HG02943 (cell line): Measurements from ENCODE around the gene PPM1E.
"Not testable (repeated sequence)": the region's sequence is repeated elsewhere in the genome, so short reads cannot be mapped to it uniquely, and the experiment has no call there.

Experiments
- ATAC-seq: cut with Tn5 transposase; IDR thresholded peaks from one replicate; pipeline ENCODE4 v1.9.1; 2021; ENCODE audit warnings: mild to moderate bottlenecking, low read depth, moderate library complexity; ENCODE audit not compliant: unreplicated experiment

The PPM1E gene

DNA sequence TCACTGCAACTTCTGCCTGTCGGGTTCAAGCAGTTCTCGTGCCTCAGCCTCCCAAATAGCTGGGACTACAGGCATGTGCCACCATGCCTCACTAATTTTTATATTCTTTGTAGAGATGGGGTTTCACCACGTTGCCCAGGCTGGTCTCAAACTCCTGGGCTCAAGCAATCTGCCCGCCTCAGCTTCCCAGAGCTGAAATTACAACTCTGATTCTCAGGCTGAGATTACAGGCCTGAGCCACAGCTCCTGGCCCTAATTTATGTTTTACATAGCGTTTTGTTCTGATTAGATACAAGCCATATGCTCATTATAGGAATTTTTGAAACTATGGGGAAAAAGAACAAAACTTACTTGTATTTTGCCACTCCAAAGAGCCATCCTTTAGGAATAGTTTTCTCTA lies 22.8 kb downstream of the PPM1E start:
- not testable (repeated sequence) for ATAC-seq

GRCh38 chr17:58779446-58779845 lies 23.8 kb downstream of the PPM1E start:
- no peak for ATAC-seq

DNA sequence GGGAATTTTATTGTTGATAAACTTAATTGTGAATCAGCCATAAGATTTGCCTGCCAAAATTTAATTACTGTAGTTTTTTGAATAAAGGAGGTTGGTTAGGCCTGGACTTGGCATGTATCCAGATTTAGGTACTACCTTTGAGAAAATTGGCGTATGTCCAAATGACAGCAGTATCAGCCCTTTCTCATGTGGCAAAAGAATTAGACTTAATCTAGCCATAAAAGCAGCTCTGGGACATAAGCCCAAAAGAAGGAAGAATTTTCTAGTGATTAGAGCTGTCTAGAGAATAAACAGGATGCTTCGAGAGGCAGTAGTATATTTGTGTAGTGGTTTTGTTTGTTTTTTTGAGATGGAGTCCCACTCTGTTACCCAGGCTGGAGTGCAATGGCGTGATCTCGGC lies 27.7 kb downstream of the PPM1E start:
- ATAC-seq = no peak

DNA sequence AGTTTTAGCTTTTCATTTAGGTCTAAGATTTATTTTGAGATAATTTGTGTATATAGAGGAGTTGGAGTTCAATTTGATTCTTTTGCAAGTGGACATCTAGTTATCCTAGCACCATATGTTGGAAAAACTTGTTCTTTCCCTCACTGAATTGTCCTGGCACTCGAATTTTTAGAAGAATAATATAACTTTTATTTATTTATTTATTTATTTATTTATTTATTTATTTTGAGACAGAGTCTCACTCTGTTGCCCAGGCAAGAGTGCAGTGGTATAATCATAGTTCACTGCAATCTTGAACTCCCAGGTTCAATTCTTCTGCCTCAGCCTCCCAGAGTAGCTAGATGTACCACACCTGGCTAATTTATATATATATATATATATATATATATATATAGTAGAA lies 29.4 kb downstream of the PPM1E start:
- no peak for ATAC-seq

DNA sequence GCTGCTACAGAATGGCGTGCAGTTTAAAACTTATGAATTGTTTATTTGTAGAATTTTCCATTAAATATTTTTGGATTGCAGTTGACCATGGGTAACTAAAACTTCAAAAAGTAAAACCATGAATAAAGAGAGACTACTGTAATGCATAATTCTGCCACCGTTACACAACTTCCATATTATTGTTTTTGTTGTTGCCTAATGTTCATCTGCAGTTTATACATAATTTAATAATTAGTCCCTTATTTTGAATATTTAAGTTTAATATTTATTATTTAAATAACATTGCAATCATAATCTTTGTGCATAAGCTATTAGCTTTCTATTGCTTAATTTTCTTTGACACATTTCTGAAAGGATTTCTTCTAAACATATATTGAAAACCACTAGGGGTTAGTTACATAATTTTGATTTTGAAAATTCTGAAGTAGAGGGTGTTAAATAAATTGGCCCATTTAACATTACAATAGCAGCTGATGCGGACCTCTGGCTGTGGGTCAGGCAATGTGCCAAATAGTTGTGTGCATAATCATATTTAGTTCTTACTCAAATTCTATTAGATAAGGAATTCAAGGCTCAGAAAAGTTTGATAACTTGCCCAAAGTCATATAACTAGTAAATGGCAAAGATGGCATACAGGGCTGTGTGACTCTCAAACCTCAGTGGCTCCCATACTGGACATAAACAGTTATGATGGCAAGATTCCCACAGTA lies 31.1 kb downstream of the PPM1E start:
- no peak for ATAC-seq

DNA sequence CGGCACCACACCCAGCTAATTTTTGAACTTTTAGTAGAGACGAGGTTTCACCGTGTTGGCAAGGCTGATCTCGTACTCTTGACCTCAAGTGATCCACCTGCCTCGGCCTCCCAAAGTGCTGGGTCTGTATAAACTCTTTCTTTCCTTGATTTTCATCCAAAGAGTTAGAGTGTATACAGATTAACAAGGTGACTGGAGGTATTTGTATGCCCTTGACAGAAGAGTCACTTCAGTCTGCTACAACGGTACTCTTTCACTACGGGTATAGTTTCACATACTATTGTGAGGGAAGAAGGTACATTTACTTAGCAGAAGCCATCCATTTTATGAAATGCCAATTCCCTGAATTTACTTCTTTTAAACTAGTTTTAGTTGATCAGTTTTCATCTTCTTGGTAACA lies 32.5 kb downstream of the PPM1E start:
- ATAC-seq = no peak

DNA sequence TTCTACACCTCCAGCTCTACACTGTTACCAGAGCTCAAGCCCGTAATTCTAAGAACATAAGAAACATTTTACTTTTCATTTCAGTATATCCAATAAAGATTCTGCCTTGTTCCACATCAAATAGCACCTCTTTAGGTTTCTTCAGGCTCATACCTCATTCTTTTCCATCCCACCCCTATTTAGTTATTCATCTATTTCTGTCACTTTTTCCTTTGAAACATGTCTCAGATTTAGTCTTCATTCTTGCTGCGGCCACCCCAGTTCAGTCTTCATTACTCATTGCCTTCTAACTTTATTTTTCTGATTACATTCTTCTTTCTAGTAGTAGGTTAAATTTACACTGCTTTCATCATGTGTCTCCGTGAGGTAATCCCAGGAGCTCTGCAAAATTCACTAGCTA lies 33.5 kb downstream of the PPM1E start:
- no peak for ATAC-seq

GRCh38 chr17:58789831-58790230 lies 34.2 kb downstream of the PPM1E start:
- ATAC-seq = no peak

- ATAC-seq = not testable (repeated sequence)
Measured at GRCh38 chr17:58794508-58794907, 38.9 kb downstream of the PPM1E start.

DNA sequence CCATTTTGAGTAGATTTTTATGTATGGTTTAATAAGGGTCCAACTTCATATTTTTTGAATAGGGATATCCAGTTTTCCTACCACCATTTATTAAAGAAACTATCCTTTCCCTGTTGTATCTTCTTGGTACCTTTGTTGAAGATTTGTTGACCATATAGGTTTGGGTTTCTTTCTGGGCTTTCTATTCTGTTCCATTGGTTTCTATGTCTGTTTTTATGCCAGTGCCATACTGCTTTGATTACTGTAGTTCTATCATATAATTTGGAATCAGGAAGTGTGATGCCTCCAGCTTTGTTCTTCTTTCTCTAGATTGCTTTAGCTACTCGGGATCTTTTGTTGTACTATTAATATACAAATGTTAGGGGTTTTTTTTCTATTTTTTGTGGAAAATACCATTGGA lies 46.5 kb downstream of the PPM1E start:
- no peak for ATAC-seq

DNA sequence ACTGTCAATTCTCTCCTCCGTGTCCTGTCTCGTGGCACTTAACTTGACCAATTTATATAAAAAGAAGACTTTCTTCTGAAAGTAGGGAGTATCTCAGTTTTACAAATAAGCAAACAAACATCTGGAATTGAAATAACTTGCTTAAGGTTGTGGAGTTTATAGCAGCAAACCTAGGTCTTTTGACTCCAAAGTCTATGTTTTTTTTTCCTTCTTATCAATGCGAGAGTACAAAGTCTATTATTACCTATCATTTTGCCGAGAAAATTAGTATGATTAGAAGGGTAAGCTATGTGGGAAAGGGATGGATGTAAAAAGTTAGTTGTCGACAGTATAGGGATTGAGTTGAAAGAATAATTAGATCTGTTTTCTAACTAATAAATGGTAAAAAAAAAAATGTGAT lies 50.4 kb downstream of the PPM1E start:
- no peak for ATAC-seq

- no peak for ATAC-seq
Measured at GRCh38 chr17:58808609-58809563, 53.2 kb downstream of the PPM1E start.

- ATAC-seq = no peak
Measured at GRCh38 chr17:58809564-58809936, 53.9 kb downstream of the PPM1E start.

DNA sequence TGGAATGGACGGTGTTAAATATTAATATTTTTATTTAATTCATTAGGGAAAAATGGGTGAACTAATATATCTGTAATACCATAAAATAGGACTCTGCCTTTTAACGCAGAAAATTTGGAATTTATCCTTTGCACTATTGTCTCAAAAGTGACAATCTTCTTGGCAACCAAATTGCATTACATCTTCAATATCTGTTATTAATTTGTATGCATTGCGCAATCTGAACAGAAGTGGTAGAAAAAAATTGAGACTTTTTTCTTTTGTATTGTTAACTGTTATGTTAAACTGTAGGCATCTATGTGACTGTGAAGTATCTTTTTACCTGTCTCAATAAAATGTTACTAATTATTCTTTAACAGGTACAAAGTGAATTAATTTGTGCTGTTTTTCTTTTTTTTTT lies 55.6 kb downstream of the PPM1E start:
- no peak for ATAC-seq

DNA sequence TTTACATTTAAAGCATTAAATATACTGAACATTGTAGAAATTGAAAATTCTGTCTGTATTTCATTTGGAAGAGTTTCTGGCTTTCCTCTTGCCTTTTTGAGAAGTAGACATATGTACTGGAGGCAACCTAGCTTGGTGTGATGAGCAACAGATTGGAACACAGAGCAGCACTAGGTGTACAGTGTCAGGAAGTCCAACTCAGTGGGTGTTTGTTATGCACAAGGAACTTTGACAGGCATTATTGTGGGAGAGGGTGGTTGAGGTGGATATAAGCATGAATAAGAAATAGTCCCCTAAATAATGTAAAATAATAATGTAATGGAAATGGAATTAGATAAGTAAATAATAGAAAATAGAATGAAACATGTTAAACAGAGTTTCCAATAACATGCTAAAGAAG lies 58.1 kb downstream of the PPM1E start:
- ATAC-seq = no peak

DNA sequence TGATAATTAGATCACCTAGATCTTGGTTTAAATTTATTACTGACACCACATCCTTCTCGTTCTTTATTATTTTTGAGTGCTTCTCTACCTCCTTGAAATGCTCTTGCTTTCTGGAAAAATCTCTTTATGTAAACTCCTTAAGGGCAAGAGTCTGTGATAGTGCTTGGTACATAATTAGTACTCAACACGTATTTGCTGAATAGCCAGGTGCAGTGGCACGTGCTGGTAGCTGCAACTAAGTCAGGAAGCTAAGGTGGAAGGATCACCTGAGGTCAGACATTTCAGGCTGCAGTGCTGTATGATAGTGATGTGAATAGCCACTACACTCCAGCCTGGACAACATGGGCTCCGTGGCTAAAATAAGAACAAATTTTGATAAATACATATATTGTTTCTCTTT lies 63.0 kb downstream of the PPM1E start:
- ATAC-seq = no peak

- no peak for ATAC-seq
Measured at GRCh38 chr17:58822148-58823050, 66.7 kb downstream of the PPM1E start.

DNA sequence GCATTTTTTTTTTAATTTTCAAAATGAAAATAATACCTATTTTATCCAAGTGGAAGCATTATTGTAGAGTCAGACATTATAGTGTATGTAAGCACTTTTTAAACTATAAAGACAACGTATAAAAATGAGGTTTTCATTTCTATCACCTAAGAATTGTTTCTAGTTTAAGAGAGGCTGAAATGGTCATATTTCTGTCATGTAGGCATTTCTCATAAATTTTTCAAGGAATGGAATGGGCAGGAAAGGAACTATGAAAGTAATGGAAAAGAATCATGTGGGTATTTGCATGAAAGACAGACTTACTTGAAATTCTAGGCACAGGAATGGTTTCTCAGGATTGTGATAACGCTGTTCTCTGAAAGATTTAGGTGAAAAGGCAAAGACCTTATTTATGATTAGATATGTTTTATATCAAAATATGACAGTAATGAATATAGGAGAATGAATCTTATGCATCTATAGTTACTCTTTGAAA lies 67.4 kb downstream of the PPM1E start:
- ATAC-seq = no peak

DNA sequence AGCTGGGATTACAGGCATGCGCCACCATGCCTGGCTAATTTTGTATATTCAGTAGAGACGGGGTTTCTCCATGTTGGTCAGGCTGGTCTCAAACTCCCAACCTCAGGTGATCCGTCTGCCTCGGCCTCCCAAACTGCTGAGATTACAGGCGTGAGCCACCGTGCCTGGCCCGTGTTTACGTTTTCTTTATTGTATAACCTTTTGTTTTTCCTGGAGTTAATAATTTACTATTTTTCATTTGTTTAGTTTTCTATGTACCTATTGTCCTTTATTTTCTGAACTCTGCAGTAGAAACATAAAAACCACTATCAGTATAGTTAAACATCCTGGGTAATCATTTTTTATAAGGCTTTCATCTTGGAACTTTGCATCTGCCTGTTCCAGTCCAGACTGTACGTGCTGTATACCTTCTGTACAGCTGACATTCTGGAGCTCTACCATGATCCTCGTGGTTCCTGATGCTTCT lies 73.6 kb downstream of the PPM1E start:
- no peak for ATAC-seq

- no peak for ATAC-seq
Measured at GRCh38 chr17:58831780-58832179, 76.1 kb downstream of the PPM1E start.

DNA sequence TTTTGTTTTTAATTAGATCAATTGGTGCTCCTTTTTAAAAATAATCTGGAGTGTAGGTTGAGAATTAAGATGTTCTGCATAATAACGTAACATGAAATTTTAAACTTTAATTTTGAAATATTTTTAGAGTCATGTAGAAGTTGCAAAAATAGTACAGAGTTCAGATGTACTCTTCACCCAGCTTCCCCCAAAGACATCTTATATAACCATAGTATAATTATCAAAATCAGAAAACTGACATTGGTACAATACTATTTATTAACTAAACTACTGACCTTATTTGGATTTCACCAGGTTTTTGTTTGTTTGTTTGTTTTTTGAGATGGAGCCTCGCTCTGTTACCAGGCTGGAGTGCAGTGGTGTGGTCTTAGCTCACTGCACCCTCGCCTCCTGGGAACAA lies 76.9 kb downstream of the PPM1E start:
- ATAC-seq = no peak
